ENCODE measurements around the gene PARVG.
"Not testable (repeated sequence)": the region's sequence is repeated elsewhere in the genome, so short reads cannot be mapped to it uniquely, and the experiment has no call there.

The PARVG gene

GRCh38 chr22:44217346-44217745 lies 36.6 kb downstream of the PARVG start:
- DNase-seq: no peak

DNA sequence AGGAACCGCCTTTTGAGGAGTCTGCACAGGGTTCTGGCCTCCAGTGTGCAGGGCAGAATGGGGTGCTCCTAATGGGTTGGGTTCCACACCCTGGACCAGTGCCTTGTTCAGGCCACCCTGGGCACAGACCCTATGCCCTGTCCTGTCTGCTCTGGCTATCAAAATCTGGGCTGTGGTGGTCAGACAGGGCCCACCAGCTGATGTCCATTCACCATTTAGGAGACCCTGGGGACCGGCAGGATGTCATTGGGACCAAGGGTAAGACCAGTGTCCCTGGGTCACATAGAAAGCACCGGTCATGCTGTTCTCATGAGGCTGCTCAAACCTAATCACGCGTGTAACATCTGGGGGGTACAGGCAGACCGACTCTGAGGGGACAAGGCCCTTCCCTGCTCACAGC lies 37.3 kb downstream of the PARVG start:
- DNase-seq: no peak

GRCh38 chr22:44219101-44219870 lies 38.6 kb downstream of the PARVG start:
- DNase-seq: no peak

DNA sequence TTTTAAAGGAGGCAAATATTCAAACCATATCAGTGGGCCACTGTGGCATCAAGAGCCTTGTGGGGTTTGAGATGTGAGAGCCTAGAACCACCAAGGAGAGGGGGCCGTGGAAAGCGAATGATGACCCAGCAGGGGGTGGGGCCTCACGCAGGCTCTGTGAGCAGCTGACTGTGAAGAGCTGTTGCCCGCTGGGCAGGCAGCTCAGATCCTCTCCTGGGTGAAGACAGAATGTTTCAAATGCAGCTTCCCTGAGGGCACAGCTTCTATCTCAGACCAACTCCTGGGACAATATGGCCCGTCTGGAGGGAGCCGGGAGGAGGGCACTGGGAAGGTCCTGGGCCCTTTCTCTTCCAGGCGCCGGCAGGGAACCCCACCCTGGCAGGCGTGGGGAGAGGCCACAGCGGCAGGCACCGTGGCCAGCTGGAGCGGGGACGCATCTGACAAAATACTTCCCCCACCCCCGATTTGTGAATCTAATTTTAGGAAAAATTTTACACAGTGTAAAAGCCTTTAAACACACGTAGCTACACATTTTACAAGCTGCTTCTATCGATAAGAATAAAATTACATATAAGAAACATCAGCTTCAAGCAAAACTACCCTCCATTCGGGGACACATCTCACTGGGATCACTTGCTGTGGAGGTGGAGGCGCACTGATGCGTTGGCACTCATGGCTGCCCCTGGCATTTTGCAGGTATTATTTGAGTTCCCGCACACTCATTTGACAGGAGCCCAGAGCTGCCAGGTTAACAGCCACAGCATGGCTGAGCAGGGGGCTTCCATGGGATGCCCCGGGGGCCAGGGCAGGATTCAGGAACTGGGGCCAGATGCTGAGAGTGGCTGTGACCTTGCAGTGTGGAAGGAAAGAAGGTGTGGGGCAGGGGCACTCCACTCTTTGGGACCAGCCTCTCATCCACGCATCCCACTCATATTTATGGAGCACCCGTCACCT lies 40.3 kb downstream of the PARVG start:
- DNase-seq: no peak

DNA sequence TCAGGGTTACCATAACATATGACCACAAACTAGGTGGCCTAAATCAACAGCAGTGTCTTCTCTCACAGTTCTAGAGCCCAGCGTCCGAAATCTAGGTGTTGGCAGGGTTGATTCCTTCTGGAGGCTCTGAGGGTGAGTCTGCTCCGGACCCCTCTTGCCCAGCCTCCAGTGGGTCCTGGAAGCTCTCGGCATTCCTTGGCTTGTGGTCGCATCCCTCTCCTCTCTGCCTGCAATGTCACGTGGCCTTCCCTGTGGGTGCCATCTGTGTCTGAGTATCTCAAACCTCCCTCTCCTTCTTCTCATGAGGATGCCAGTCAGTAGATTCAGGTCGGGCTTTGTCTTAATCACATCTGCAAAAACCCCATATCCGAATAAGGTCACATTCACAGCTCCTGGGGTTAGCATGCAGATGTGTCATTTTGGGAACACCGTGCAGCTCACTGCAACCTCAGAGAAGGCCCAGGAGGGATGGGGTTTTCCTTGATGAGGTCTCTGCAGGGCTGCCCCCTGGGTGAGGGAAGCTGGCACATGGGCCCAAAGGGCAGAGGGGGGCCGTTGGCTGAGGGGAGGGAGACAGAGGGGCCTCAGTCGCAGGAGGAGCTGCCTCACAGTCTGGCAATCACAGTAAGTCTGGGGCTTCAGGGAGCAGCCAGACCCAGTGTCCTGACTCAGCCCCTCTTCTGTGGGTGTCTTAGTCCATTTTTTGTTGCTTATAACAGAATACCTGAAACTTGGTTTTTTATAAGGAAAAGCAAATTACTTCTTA lies 41.2 kb downstream of the PARVG start:
- DNase-seq: no peak

DNA sequence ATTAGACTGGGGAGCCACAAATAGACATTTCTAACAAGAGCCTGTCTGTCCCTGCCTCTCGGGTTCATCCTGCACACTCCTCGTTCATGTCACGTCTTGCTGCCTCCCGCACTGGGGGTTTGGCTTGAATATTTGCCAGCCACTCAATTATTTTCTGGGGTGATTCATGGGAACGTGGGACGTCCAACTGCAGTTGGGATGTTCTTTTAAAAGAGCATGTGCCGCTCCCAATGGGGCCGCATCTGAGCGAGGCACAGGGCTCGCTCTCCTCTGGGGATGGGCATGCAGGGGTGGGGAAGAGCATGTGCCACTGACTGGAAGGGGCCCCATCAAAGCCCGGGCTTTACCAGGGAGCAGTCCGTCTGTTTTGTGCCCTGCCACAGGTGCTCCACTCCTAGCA lies 43.4 kb downstream of the PARVG start:
- no peak for DNase-seq

DNA sequence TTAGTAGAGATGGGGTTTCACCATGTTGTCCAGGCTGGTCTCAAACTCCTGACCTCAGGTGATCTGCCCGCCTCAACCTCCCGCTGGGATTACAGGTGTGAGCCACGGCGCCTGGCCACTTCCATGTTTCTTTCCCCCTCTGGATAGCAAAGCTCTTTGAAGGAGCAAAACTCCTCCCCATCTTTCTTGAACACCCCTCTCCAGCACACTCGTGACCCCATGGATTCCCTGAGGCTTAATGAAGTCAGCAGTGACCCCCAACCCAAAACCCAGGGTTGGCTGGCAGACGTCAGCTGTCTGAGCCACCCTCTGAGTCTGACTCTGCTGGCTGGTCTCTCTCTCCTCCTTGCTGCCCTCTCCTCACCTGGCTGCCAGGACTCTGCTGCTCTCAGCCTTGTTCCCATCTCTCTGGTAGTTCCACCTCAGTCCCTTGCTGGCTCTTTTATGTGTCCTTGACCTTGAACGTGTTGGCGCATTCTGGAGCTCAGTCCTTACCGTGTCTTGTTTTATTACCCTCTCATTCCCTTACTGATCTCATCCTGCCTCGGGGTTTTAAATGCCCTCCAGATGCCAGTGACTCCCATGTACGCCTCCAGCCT lies 44.5 kb downstream of the PARVG start:
- no peak for DNase-seq

GRCh38 chr22:44225812-44226211 lies 45.1 kb downstream of the PARVG start:
- no peak for DNase-seq

- DNase-seq: no peak
Measured at GRCh38 chr22:44229331-44229730, 48.6 kb downstream of the PARVG start.

DNA sequence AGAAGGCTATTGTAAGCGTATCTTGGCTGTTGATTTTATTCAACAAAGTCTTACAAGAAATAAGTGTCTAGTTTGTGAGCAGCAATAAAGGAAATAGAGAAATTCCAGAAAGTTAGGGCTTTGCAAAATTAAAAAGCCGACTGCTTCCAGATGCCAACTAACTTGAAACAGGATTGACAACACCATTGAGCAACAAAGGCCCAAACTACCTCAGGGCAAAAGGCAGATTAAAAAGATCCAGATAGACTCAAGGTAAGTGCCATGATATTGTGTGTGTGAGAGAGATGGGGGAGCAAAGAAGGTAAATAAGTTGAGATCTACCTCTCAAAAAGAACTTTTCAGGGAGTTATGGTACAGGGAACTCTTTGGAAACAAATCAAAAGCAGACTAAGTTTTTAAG lies 49.1 kb downstream of the PARVG start:
- no peak for DNase-seq

DNA sequence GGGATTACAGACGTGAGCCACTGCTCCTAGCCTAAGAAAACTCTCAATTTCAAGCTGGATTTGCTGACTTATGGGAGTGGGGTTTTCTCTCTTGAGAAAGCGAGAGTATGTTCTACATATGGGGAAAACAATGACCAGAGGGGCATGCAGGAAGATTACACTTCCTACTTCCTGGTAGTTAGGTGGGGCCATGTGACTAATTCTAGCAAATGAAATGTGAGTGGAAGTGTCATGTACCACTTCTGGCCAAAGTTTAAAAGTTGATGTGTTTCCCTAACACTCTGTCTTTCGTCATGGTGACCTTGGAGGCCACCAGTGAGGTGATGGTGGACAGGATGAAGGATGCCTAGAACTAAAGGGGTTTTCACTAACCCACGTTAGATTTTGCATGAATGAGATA lies 50.5 kb downstream of the PARVG start:
- DNase-seq: no peak

DNA sequence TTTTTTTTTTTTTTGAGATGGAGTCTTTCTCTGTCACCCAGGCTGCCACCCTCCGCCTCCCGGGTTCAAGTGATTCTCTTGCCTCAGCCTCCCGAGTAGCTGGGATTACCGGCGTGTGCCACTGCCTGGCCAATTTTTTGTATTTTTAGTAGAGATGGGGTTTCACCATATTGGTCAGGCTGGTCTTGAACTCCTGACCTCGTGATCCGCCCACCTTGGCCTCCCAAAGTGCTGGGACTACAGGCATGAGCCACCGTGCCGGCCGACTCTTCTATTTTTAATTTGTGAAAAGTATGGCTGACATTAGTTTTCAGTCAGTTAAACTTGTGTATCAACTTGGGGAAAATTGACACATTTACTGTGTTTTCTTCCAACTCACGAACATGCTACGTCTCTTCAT lies 53.6 kb downstream of the PARVG start:
- DNase-seq: not testable (repeated sequence)

DNA sequence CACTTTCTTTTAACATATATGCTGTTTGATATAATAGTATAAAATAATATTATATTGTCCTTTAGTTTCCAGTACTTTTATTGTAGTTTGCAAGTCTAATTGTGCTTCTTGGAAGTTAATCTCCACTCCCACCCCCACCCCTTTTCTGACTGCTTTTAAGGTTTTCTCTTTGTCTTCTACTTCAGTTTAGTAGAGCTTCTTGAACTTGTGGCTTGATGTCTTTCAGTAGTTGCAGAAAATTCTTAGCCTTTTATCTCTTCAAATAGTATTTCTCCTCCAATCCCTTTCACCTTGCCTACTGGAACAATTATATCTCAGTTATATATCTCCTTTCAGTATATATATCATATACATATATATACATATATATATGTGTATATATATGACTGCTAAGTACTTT lies 56.6 kb downstream of the PARVG start:
- DNase-seq: no peak

DNA sequence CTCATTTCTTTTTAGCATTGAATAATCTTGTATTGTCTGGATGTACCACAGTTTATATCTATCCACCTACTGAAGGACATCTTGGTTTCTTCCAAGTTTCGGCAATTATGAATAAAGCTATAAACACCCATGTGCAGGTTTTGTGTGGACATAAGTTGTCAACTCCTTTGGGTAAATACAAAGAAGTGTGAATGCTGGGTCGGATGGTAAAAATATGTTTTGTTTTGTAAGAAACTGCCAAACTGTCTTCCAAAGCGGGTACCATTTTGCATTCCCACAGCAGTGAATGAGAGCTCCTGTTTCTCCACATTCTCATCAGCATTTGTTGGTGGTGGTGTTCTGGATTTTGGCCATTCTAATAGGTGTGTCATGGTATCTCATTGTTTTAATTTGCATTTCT lies 60.4 kb downstream of the PARVG start:
- DNase-seq: not testable (repeated sequence)

GRCh38 chr22:44242946-44243724 lies 62.4 kb downstream of the PARVG start:
- DNase-seq: no peak

- DNase-seq: no peak
Measured at GRCh38 chr22:44243761-44244160, 63.0 kb downstream of the PARVG start.

DNA sequence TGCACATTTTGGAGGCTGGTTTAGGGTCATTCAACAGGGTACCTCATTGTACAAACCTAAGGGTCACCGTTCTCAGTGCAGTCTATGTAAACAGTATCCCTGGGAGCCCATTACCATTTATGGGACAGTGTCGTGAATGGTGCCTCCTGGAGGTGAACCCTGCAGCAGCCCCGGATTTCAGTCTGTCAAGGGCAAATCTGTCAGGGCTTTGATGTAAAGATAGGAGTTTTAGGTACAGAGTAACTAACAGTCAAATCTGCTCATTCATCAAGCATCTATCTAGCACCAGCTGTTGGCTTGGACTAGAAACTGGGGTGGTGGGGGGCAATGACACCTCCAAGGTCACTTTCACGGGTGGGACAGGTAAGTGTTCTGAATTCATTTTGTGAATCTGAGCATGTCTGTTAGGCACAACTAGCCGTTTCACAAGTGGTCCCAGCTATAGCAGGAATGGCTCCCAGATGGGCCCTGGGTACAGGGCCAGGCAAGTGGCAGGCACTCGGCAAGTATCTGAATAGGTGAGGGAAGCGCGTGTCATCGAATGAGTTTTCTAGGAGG lies 63.6 kb downstream of the PARVG start:
- no peak for DNase-seq

GRCh38 chr22:44245438-44245837 lies 64.7 kb downstream of the PARVG start:
- no peak for DNase-seq

DNA sequence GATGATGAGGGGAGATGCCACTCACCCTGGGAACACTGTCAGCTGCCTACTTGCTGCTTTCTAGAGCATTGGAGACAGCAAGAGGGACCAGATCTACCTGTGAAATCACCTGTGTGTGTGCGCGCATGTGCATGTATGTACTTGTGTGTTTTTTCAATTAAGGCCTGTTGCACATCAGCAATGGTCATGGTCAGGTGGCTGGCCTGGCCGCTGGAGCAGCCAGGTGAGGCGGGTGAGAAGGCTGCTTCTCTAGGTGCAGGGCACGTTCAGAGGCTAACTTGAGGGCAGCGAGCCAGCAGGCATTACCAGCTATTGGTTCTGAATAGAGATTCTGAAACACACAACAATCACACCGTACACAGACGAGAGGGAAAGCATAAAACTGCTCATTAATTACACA lies 65.1 kb downstream of the PARVG start:
- no peak for DNase-seq

DNA sequence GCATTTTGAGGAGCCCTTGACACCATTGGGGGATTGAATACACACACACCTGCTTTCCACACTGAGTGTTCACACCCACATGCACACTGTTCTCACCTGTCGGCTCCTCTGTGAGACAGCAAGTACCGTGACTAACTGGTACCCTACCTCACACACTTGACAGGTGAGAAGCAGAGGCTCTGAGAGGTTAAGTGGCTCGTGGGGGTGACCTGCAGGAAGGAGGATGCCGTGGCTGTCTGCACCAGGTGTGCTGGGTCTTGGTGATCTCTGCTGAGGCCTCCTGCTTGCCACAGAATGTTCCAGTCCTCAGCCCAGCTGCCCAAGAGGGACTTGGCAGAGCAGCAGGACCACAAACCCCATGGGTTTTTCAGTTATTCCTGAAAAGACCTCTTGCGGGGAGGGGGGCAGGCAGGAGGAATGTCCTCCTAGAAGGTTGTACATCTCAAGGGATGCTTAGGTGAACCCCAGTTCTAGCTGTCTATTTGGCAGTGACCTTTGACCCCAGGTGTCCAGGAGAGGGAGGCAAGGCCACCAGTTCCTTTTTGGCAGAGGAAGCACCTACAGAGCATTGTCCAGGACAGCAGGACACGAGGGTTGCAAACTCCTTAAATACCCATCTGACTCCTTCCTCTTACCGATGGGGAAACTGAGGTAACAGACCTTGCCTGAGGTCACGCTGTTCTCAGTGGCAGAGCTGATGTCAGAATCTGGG lies 66.0 kb downstream of the PARVG start:
- no peak for DNase-seq

GRCh38 chr22:44247346-44247745 lies 66.6 kb downstream of the PARVG start:
- DNase-seq: no peak

All from NCI-H2029 treated with DMSO at 0.1 percent for 48 hours (cell line).